Endothelial cell of umbilical vein (primary cell): ENCODE results near the gene ZFP30. TPM values are rescaled to one million over a fixed set of nuclear protein-coding genes. Genes with fewer than 3 reads are reported as not detected.

Experiments
- BruUV-seq: library from RNA; stranded (reverse); fragments of 400-500 nt; replicated peaks from 2 replicates; lab custom pipeline; 2021; lab: Mats Ljungman, UMichigan
- CTCF ChIA-PET: fragments of 300-600, 350-600 bp; sonication (Branson Sonifier 250); formaldehyde crosslinking; loops from one replicate; lab custom pipeline; 2021; ENCODE audit warnings: antibody characterized with exemption, inconsistent platforms; lab: Charles Lee
- POLR2A ChIA-PET: fragments of 300-600, 350-600 bp; sonication (Branson Sonifier 250); formaldehyde crosslinking; loops from one replicate; lab custom pipeline; 2021; ENCODE audit warnings: antibody characterized with exemption, inconsistent platforms; lab: Charles Lee
- DNase-seq: peaks from one replicate; pipeline ENCODE4 v3.0.0-alpha.2; 2011; ENCODE audit warnings: low read depth, low spot score
- FAIRE-seq: peaks from 2 replicates; lab custom pipeline; 2011; peaks lifted over from hg19 to GRCh38; lab: Jason Lieb, UNC
- H2AFZ ChIP-seq: 2 replicates; pipeline ENCODE4 v1.6.0; 2012; ENCODE audit warnings: low read depth, low read length, control low read depth, inconsistent platforms
- H3K27ac ChIP-seq: 2 replicates; pipeline ENCODE4 v1.5.1; 2011; ENCODE audit warnings: low read depth, mild to moderate bottlenecking, control low read depth, low read length, moderate library complexity; ENCODE audit not compliant: insufficient read depth
- H3K27me3 ChIP-seq, 2 experiments: 2 replicates each; pipeline versions ENCODE4 v1.6.0 to v1.6.1; 2011; ENCODE audit warnings: low read length in 2 of 2, mixed read lengths in 1 of 2; ENCODE audit not compliant: control insufficient read depth in 2 of 2, insufficient read depth in 2 of 2
- H3K36me3 ChIP-seq, 2 experiments: 2 replicates in 1 of 2; 3 replicates in 1 of 2; pipeline ENCODE4 v1.5.1; 2011; ENCODE audit warnings: low read length in 2 of 2, mild to moderate bottlenecking in 1 of 2, moderate library complexity in 1 of 2; ENCODE audit not compliant: control insufficient read depth in 2 of 2, insufficient read depth in 2 of 2; ENCODE audit errors: extremely low read depth in 1 of 2
- H3K4me1 ChIP-seq: 3 replicates; pipeline ENCODE4 v1.5.1; 2011; ENCODE audit warnings: mild to moderate bottlenecking, low read length; ENCODE audit not compliant: control insufficient read depth, insufficient read depth; ENCODE audit errors: extremely low read depth
- H3K4me2 ChIP-seq: 2 replicates; pipeline ENCODE4 v1.6.1; 2011; ENCODE audit warnings: low read length, control low read depth, mixed read lengths; ENCODE audit not compliant: insufficient read depth
- H3K4me3 ChIP-seq, 3 experiments: fragments of 200-600 bp in 1 of 3; sonication (generic), shearing (Covaris generic) in 1 of 3; replicated peaks in 1 of 3; 2 replicates each; pipeline ENCODE4 v1.5.1; 2011 to 2016; ENCODE audit warnings: control low read depth in 3 of 3, low read length in 3 of 3, mild to moderate bottlenecking in 2 of 3, inconsistent platforms in 1 of 3, low read depth in 1 of 3, moderate library complexity in 1 of 3; ENCODE audit not compliant: insufficient read depth in 1 of 3
- H3K79me2 ChIP-seq: 2 replicates; pipeline ENCODE4 v1.6.0; 2012; ENCODE audit warnings: low read length, inconsistent platforms; ENCODE audit not compliant: control insufficient read depth, insufficient read depth
- H3K9ac ChIP-seq: replicated peaks from 2 replicates; pipeline ENCODE3; 2011; ENCODE audit warnings: low read length, control low read depth; ENCODE audit not compliant: insufficient read depth; ENCODE audit errors: extremely low read depth
- H3K9me1 ChIP-seq: replicated peaks from 3 replicates; pipeline ENCODE4 v1.6.0; 2011; ENCODE audit warnings: mild to moderate bottlenecking, low read length; ENCODE audit not compliant: control insufficient read depth, insufficient read depth; ENCODE audit errors: extremely low read depth
- H3K9me3 ChIP-seq: replicated peaks from 2 replicates; pipeline ENCODE4 v1.5.1; 2012; ENCODE audit warnings: low read length, inconsistent platforms; ENCODE audit not compliant: control insufficient read depth, insufficient read depth
- H4K20me1 ChIP-seq: replicated peaks from 2 replicates; pipeline ENCODE3; 2011; ENCODE audit warnings: mild to moderate bottlenecking, low read length; ENCODE audit not compliant: control insufficient read depth, insufficient read depth; ENCODE audit errors: extremely low read depth
- GATA2 ChIP-seq: IDR thresholded peaks from 2 replicates; pipeline ENCODE4 v1.7.0; 2011; ENCODE audit warnings: low read depth, mild to moderate bottlenecking, moderate library complexity, mixed read lengths, low read length; ENCODE audit not compliant: insufficient read length, insufficient read depth
- JUN ChIP-seq: IDR thresholded peaks from 2 replicates; pipeline ENCODE4 v1.6.1; 2011; ENCODE audit warnings: borderline replicate concordance, low read depth; ENCODE audit not compliant: insufficient read length, insufficient read depth
- MYC ChIP-seq: IDR thresholded peaks from one replicate; pipeline ENCODE4 v1.6.1; 2011; ENCODE audit warnings: mild to moderate bottlenecking, low read depth, low read length
- POLR2A ChIP-seq: IDR thresholded peaks from 2 replicates; pipeline ENCODE4 v1.6.1; 2012; ENCODE audit warnings: low read depth, mild to moderate bottlenecking, control low read depth, low read length
- POLR2AphosphoS5 ChIP-seq: IDR thresholded peaks from 2 replicates; pipeline ENCODE4 v1.6.1; 2012; ENCODE audit warnings: low read depth, mild to moderate bottlenecking, control low read depth, low read length, moderate library complexity; ENCODE audit not compliant: insufficient read depth
- dilution Hi-C: fragments of 300-500 bp; cut with MboI; formaldehyde crosslinking; loops from one replicate; pipeline ENCODE4 v1.15.0; 2019; ENCODE audit warnings: low sequenced_read_pairs; ENCODE audit not compliant: extremely low pct_ligation_motif_present
- intact Hi-C: fragments of 100-400 bp; cut with micrococcal nuclease; formaldehyde crosslinking; loops from one replicate; pipeline ENCODE4 v1.10.0; 2022
- polyA plus RNA-seq, 4 experiments: library from polyadenylated mRNA; depleted of rRNA in 3 of 4; stranded (reverse) in 3 of 4; unstranded in 1 of 4; fragments of >200 nt; gene quantifications; 2 replicates each; pipeline versions ENCODE4 v1.2.1 to v1.2.3, GENCODE V29; 2011 to 2012; ENCODE audit warnings: missing spikeins in 1 of 4
- total RNA-seq: library from RNA; stranded (reverse); gene quantifications from 2 replicates; pipeline ENCODE4 v1.2.3, GENCODE V29; 2021
- TF ChIP-seq, protein P1 (sequence below), 2 donors: IDR thresholded peaks; 1 replicate in 1 of 2; 2 replicates in 1 of 2; pipeline ENCODE4 v1.5.1; 2011; ENCODE audit warnings: low read length in 2 of 2, mild to moderate bottlenecking in 2 of 2, moderate library complexity in 2 of 2, control low read depth in 1 of 2, inconsistent platforms in 1 of 2, low read depth in 1 of 2; ENCODE audit not compliant: insufficient read depth in 1 of 2; ENCODE audit errors: extremely low read depth in 1 of 2
- TF ChIP-seq, protein P2 (sequence below): IDR thresholded peaks from 2 replicates; pipeline ENCODE4 v1.6.1; 2011; ENCODE audit not compliant: insufficient read depth, insufficient read length

The ZFP30 gene
- total and polyA plus RNA-seq, 2 donors (not counting 3 experiments of a cell fraction or from before 2014, with no cell fraction given), result 1.6 to 7.6 TPM

GRCh38 chr19:37593996-37594303 lies 61.3 kb downstream of the ZFP30 start:
- intact Hi-C loops, result loop anchor here (1.0 to 2.0 kb wide), 2 partner anchors 43 to 61 kb away; partner anchors contain the start of gene ZFP30

GRCh38 chr19:37583340-37583739 lies 71.9 kb downstream of the ZFP30 start:
- H3K36me3 ChIP-seq, result no peaks in the 10 kb centered on the region
- no peak overlapping the region for H3K4me2 ChIP-seq
- TF ChIP-seq, protein P1, sequence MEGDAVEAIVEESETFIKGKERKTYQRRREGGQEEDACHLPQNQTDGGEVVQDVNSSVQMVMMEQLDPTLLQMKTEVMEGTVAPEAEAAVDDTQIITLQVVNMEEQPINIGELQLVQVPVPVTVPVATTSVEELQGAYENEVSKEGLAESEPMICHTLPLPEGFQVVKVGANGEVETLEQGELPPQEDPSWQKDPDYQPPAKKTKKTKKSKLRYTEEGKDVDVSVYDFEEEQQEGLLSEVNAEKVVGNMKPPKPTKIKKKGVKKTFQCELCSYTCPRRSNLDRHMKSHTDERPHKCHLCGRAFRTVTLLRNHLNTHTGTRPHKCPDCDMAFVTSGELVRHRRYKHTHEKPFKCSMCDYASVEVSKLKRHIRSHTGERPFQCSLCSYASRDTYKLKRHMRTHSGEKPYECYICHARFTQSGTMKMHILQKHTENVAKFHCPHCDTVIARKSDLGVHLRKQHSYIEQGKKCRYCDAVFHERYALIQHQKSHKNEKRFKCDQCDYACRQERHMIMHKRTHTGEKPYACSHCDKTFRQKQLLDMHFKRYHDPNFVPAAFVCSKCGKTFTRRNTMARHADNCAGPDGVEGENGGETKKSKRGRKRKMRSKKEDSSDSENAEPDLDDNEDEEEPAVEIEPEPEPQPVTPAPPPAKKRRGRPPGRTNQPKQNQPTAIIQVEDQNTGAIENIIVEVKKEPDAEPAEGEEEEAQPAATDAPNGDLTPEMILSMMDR (IDR thresholded peaks at IDR 0.05; ENCODE audit: extremely low read depth in 1 of 2, insufficient read depth in 1 of 2, low read depth in 1 of 2, low read length in 2 of 2), result no peak
- TF ChIP-seq JUN (no peak), MYC (no peak), GATA2 (no peak), POLR2A (no peak)
- intact Hi-C loops (no loop called here), dilution Hi-C loops (no loop called here)
- no peak for FAIRE-seq
- H3K79me2 ChIP-seq, result no peaks in the 10 kb centered on the region
- ChIA-PET CTCF (interaction anchor here (0.8 kb wide), 1 partner anchor 11 kb away, joined by 3 read pairs; the partner anchor contains the start of genes ZNF540 and ZNF571), POLR2A (no interaction called here)
- no peak overlapping the region for H3K27ac ChIP-seq
- no peak overlapping the region for H2AFZ ChIP-seq
- H4K20me1 ChIP-seq, result no peaks in the 10 kb centered on the region
- no peak overlapping the region for H3K4me3 ChIP-seq
- no peak overlapping the region for H3K9ac ChIP-seq
- no peaks in the 10 kb centered on the region for H3K9me1 ChIP-seq
- H3K27me3 ChIP-seq, result no peaks in the 10 kb centered on the region
- no peak for DNase-seq
- H3K9me3 ChIP-seq, result no peaks in the 10 kb centered on the region
- no peaks in the 10 kb centered on the region for H3K4me1 ChIP-seq
- no TSS peak for BruUV-seq

More at GRCh38 chr19:37593996-37594303, 61.3 kb downstream of the ZFP30 start:
- Histone ChIP-seq H3K9ac (no peak overlapping the region), H4K20me1 (no peaks in the 10 kb centered on the region), H3K27ac (no peak overlapping the region), H2AFZ (peak overlapping the region; percentile 98), H3K4me2 (peak overlapping the region; percentile 89), H3K4me1 (peaks cover 10% of the 10 kb centered on the region), H3K27me3 (no peaks in the 10 kb centered on the region), H3K4me3 (peak overlapping the region; percentile 65 to 81 (median 73)), H3K9me3 (no peaks in the 10 kb centered on the region), H3K36me3 (no peaks in the 10 kb centered on the region), H3K9me1 (no peaks in the 10 kb centered on the region), H3K79me2 (no peaks in the 10 kb centered on the region)
- POLR2A ChIA-PET, result interaction anchor here (1.0 kb wide), 1 partner anchor 223 kb away, joined by 3 read pairs; the partner anchor contains the start of gene ZNF527
- DNase-seq (no peak), FAIRE-seq (peak; percentile 44)
- CTCF ChIA-PET, result interaction anchor here (1.1 kb wide), 1 partner anchor 11 kb away, joined by 3 read pairs; no protein-coding TSS in a partner anchor
- dilution Hi-C loops, result no loop called here
- TF ChIP-seq POLR2AphosphoS5 (no peak), POLR2A (no peak), JUN (no peak), GATA2 (no peak)
- TF ChIP-seq, protein P2, sequence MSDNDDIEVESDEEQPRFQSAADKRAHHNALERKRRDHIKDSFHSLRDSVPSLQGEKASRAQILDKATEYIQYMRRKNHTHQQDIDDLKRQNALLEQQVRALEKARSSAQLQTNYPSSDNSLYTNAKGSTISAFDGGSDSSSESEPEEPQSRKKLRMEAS, result no peak
- BruUV-seq, result no TSS peak
